ENCODE results near the gene SLC47A1. TPM values are rescaled to one million over a fixed set of nuclear protein-coding genes. Genes with fewer than 3 reads are reported as not detected.

SLC47A1 gene
- total and polyA plus RNA-seq, 2 of the 13 experiments (the other 11 are each of a cell fraction or from before 2014, with no cell fraction given): 42.1 to 67.5 TPM

- TF ChIP-seq BCL3 (CRISPR knock-in tag; IDR thresholded peaks at IDR 0.05) (peak; percentile 55; the same call in 1 of the 2 replicates), MAF1 (CRISPR knock-in tag; IDR thresholded peaks at IDR 0.05; ENCODE audit: borderline replicate concordance) (0 out of 2 replicates have a peak, but pooled peaks have one; percentile 55), SSRP1 (CRISPR knock-in tag; IDR thresholded peaks at IDR 0.05) (no peak), ZNF841 (CRISPR knock-in tag; IDR thresholded peaks at IDR 0.05; ENCODE audit: borderline replicate concordance) (no peak), THYN1 (CRISPR knock-in tag; IDR thresholded peaks at IDR 0.05; ENCODE audit: borderline replicate concordance, low read depth) (no peak), ZKSCAN5 (CRISPR knock-in tag; IDR thresholded peaks at IDR 0.05) (no peak; the same call in 1 of the 2 replicates), ZNF562 (CRISPR knock-in tag; IDR thresholded peaks at IDR 0.05; ENCODE audit: borderline replicate concordance) (no peak), MTA3 (CRISPR knock-in tag; IDR thresholded peaks at IDR 0.05) (no peak), ZMAT5 (CRISPR knock-in tag; IDR thresholded peaks at IDR 0.05; ENCODE audit: borderline replicate concordance, low read depth) (no peak), ZNF839 (CRISPR knock-in tag; IDR thresholded peaks at IDR 0.05; ENCODE audit: borderline replicate concordance) (no peak), ZNF556 (CRISPR knock-in tag; IDR thresholded peaks at IDR 0.05; ENCODE audit: borderline replicate concordance) (peak; percentile 99), GATAD2A (CRISPR knock-in tag; IDR thresholded peaks at IDR 0.05) (peak; percentile 97), MTF2 (CRISPR knock-in tag; IDR thresholded peaks at IDR 0.05; ENCODE audit: borderline replicate concordance) (no peak), CSRNP1 (CRISPR knock-in tag; IDR thresholded peaks at IDR 0.05) (0 out of 2 replicates have a peak, but pooled peaks have one; percentile 53), ZNF335 (CRISPR knock-in tag; IDR thresholded peaks at IDR 0.05) (0 out of 2 replicates have a peak, but pooled peaks have one; percentile 57), ZNF468 (CRISPR knock-in tag; IDR thresholded peaks at IDR 0.05) (no peak), KAT7 (CRISPR knock-in tag; IDR thresholded peaks at IDR 0.05; ENCODE audit: borderline replicate concordance) (no peak), SIX4 (CRISPR knock-in tag; IDR thresholded peaks at IDR 0.05) (peak; percentile 85), ZNF484 (CRISPR knock-in tag; IDR thresholded peaks at IDR 0.05; ENCODE audit: borderline replicate concordance, low read depth) (no peak), MAFK (conservative IDR thresholded peaks at IDR 0.05 in 1 of 2, IDR thresholded peaks at IDR 0.05 in 1 of 2; ENCODE audit: low read length in 2 of 2) (no peak), MEIS2 (CRISPR knock-in tag; IDR thresholded peaks at IDR 0.05) (0 out of 2 replicates have a peak, but pooled peaks have one; percentile 51), SOX5 (CRISPR knock-in tag; IDR thresholded peaks at IDR 0.05; ENCODE audit: borderline replicate concordance) (peak; percentile 92; the same call in 1 of the 2 replicates), ZNF281 (CRISPR knock-in tag; IDR thresholded peaks at IDR 0.05; ENCODE audit: borderline replicate concordance) (peak; percentile 80; the same call in 1 of the 2 replicates)
Measured at GRCh38 chr17:19538095-19539039, 4.7 kb downstream of the SLC47A1 start (continued).
